Measurements from ENCODE around the gene SPNS3. TPM values are rescaled to one million over a fixed set of nuclear protein-coding genes. Genes with fewer than 3 reads are reported as not detected.

Gene SPNS3
- total and polyA plus RNA-seq, 2 of the 8 experiments (the other 6 are each of a cell fraction or from before 2014, with no cell fraction given), result not detected

GRCh38 chr17:4426499-4427208 is 7.1 kb upstream of the SPNS3 start:
- Histone ChIP-seq H2BK20ac (ENCODE audit: low read length) (no peak overlapping the region), H2BK12ac (ENCODE audit: low read depth, low read length) (no peak overlapping the region), H2BK5ac (ENCODE audit: low read depth, low read length) (no peak overlapping the region), H4K8ac (ENCODE audit: extremely low read depth, insufficient read depth, low read length) (no peak overlapping the region), H3K4me1 (replicated peaks in 1 of 4; ENCODE audit: control insufficient read depth in 3 of 4, insufficient read depth in 4 of 4, low read length in 3 of 4) (no peaks in the 10 kb centered on the region), H3K4ac (replicated peaks; ENCODE audit: insufficient read length, low read depth, low read length) (no peak overlapping the region), H3K18ac (ENCODE audit: extremely low read depth, low read length) (peak overlapping the region; percentile 32), H3K4me2 (ENCODE audit: insufficient read depth in 1 of 2, low read depth in 2 of 2, low read length in 2 of 2) (no peak overlapping the region), H3K79me1 (ENCODE audit: low read depth, low read length) (no peaks in the 10 kb centered on the region), H4K20me1 (replicated peaks in 1 of 2; ENCODE audit: control insufficient read depth in 1 of 2, insufficient read depth in 2 of 2, low read length in 2 of 2) (no peaks in the 10 kb centered on the region), H3K23ac (ENCODE audit: insufficient read length) (no peak overlapping the region), H3K56ac (replicated peaks; ENCODE audit: insufficient read length, low read depth, low read length) (no peak overlapping the region), H3K9ac (replicated peaks in 1 of 4; ENCODE audit: extremely low read depth in 1 of 4, low read depth in 3 of 4, low read length in 3 of 4) (no peak overlapping the region), H3K23me2 (ENCODE audit: low read depth, low read length) (no peaks in the 10 kb centered on the region), H3K36me3 (ENCODE audit: control insufficient read depth in 2 of 4, insufficient read depth in 4 of 4, low read length in 3 of 4) (no peaks in the 10 kb centered on the region), H3K4me3 (ENCODE audit: extremely low read depth in 1 of 4, insufficient read depth in 2 of 4, low read depth in 3 of 4, low read length in 4 of 4) (no peak overlapping the region), H2BK15ac (ENCODE audit: low read length) (no peak overlapping the region), H2BK120ac (replicated peaks; ENCODE audit: low read depth, low read length) (no peak overlapping the region), H3K79me2 (ENCODE audit: control insufficient read depth in 1 of 2, insufficient read depth in 2 of 2, low read length in 2 of 2) (no peaks in the 10 kb centered on the region), H2AK5ac (ENCODE audit: low read depth, low read length) (no peak overlapping the region), H3K27ac (ENCODE audit: low read depth, low read length) (no peak overlapping the region), H3K27me3 (replicated peaks in 1 of 4; ENCODE audit: control insufficient read depth in 3 of 4, extremely low read depth in 1 of 4, insufficient read depth in 3 of 4, low read length in 3 of 4) (no peaks in the 10 kb centered on the region), H4K91ac (replicated peaks; ENCODE audit: insufficient read length, low read length) (no peak overlapping the region), H3K14ac (ENCODE audit: insufficient read length) (no peak overlapping the region), H2AFZ (ENCODE audit: low read length) (no peak overlapping the region), H3K9me3 (ENCODE audit: insufficient read depth in 2 of 2, low read depth in 1 of 2, low read length in 1 of 2) (no peaks in the 10 kb centered on the region), H4K5ac (ENCODE audit: insufficient read length, low read depth, low read length) (no peak overlapping the region)
- 81% methylated on average over 9 of the region's 10 CpGs; no CpG with 5 or more reads in 1 of the 2 experiments for WGBS, 2 experiments (ENCODE audit: extremely low coverage in 1 of 2, insufficient coverage in 1 of 2, insufficient read length in 1 of 2, insufficient replicate concordance in 2 of 2, low coverage in 1 of 2, low lambda C conversion rate in 2 of 2, missing lambda C conversion rate in 1 of 2)
- no peak for DNase-seq (ENCODE audit: low read depth in 1 of 2, low spot score in 2 of 2)
- POLR2A ChIA-PET (ENCODE audit: partially characterized antibody), result no interaction called here
- no peak for FAIRE-seq
- TF ChIP-seq, protein P1, sequence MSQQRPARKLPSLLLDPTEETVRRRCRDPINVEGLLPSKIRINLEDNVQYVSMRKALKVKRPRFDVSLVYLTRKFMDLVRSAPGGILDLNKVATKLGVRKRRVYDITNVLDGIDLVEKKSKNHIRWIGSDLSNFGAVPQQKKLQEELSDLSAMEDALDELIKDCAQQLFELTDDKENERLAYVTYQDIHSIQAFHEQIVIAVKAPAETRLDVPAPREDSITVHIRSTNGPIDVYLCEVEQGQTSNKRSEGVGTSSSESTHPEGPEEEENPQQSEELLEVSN (IDR thresholded peaks at IDR 0.05), result no peak
- CTCF ChIA-PET (ENCODE audit: partially characterized antibody), result interaction anchor here (0.5 to 0.6 kb wide), 3 partner anchors 55 to 272 kb away, joined by 3 to 4 read pairs (median 4); no protein-coding TSS in a partner anchor
